OCI-LY7 (cell line): ENCODE results near the gene VEZF1. TPM values are rescaled to one million over a fixed set of nuclear protein-coding genes. Genes with fewer than 3 reads are reported as not detected.

Source experiments
- BruUV-seq: library from RNA; stranded (reverse); fragments of 400-500 nt; replicated peaks from 2 replicates; lab custom pipeline; 2021; lab: Mats Ljungman, UMichigan
- CTCF ChIA-PET: fragments of 300-600 bp; sonication (Branson Sonifier 250); formaldehyde crosslinking; loops from one replicate; lab custom pipeline; 2022; ENCODE audit warnings: antibody characterized with exemption; ENCODE audit not compliant: unreplicated experiment; lab: Charles Lee
- POLR2A ChIA-PET: fragments of 300-600 bp; sonication (Branson Sonifier 250); formaldehyde crosslinking; loops from one replicate; lab custom pipeline; 2022; ENCODE audit warnings: antibody characterized with exemption; lab: Charles Lee
- DNase-seq: peaks from one replicate; pipeline ENCODE4 v3.0.0-alpha.2; 2015; ENCODE audit warnings: low spot score
- H2AFZ ChIP-seq: fragments of 200-600 bp; sonication (generic), shearing (Covaris generic); 2 replicates; pipeline ENCODE4 v1.6.1; 2014; ENCODE audit warnings: mild to moderate bottlenecking, antibody characterized with exemption, low read length, moderate library complexity
- H3K27ac ChIP-seq: fragments of 200-600 bp; sonication (generic); 2 replicates; pipeline ENCODE4 v1.5.1; 2014; ENCODE audit warnings: mixed run types, low read depth, mild to moderate bottlenecking, moderate library complexity, low read length, inconsistent platforms; ENCODE audit not compliant: poor library complexity, severe bottlenecking
- H3K36me3 ChIP-seq: fragments of 200-600 bp; sonication (generic); 2 replicates; pipeline ENCODE4 v1.6.1; 2014; ENCODE audit warnings: mild to moderate bottlenecking, antibody characterized with exemption, low read length, moderate library complexity, mixed read lengths; ENCODE audit not compliant: insufficient read depth
- H3K4me1 ChIP-seq: fragments of 200-600 bp; sonication (generic); 2 replicates; pipeline ENCODE4 v1.5.1; 2014; ENCODE audit warnings: mild to moderate bottlenecking, low read length; ENCODE audit not compliant: insufficient read depth, poor library complexity, severe bottlenecking
- H3K4me2 ChIP-seq: fragments of 200-600 bp; sonication (generic); 2 replicates; pipeline ENCODE4 v1.6.1; 2014; ENCODE audit warnings: mild to moderate bottlenecking, low read length
- H3K4me3 ChIP-seq: fragments of 200-600 bp; sonication (generic); 2 replicates; pipeline ENCODE4 v1.5.1; 2014; ENCODE audit warnings: mild to moderate bottlenecking, low read depth, low read length; ENCODE audit not compliant: poor library complexity, severe bottlenecking
- H3K79me2 ChIP-seq: fragments of 200-600 bp; sonication (generic); 2 replicates; pipeline ENCODE4 v1.6.1; 2016; ENCODE audit warnings: low read depth, mild to moderate bottlenecking, low read length, moderate library complexity, mixed read lengths; ENCODE audit not compliant: insufficient read depth
- H3K9me2 ChIP-seq: fragments of 200-600 bp; sonication (generic); 2 replicates; pipeline ENCODE4 v1.6.1; 2016; ENCODE audit warnings: mild to moderate bottlenecking, low read length, mixed read lengths; ENCODE audit not compliant: insufficient read depth
- H3K9me3 ChIP-seq: fragments of 200-600 bp; sonication (generic); 2 replicates; pipeline ENCODE4 v1.6.1; 2014; ENCODE audit warnings: mild to moderate bottlenecking, mixed run types, low read length, mixed read lengths
- H4K20me1 ChIP-seq: fragments of 200-600 bp; sonication (generic); 2 replicates; pipeline ENCODE4 v1.6.1; 2014; ENCODE audit warnings: mild to moderate bottlenecking, antibody characterized with exemption, low read length, moderate library complexity, mixed read lengths; ENCODE audit not compliant: insufficient read depth
- CTCF ChIP-seq: fragments of 200-600 bp; sonication (generic); conservative IDR thresholded peaks from 2 replicates; pipeline ENCODE4 v1.5.1; 2014; ENCODE audit warnings: mild to moderate bottlenecking, antibody characterized with exemption, low read length, moderate library complexity, mixed read lengths
- EZH2phosphoT487 ChIP-seq: fragments of 200-600 bp; sonication (generic); IDR thresholded peaks from 2 replicates; pipeline ENCODE4 v1.6.1; 2018; ENCODE audit warnings: low read depth, borderline replicate concordance, mild to moderate bottlenecking, mixed run types, antibody characterized with exemption, low read length, moderate library complexity, mixed read lengths
- intact Hi-C: fragments of 100-400 bp; cut with micrococcal nuclease; formaldehyde crosslinking; loops from one replicate; pipeline ENCODE4 v1.10.0; 2022; ENCODE audit not compliant: unreplicated experiment
- total RNA-seq, 2 experiments: library from RNA; depleted of rRNA in 1 of 2; stranded (reverse); fragments of >200 nt in 1 of 2; shearing (Covaris generic) in 1 of 2; gene quantifications; 2 replicates each; pipeline ENCODE4 v1.2.3, GENCODE V29; 2014 to 2022

Gene VEZF1
- total RNA-seq, 2 experiments from 2014 or later = 22.6 to 35.4 TPM

DNA sequence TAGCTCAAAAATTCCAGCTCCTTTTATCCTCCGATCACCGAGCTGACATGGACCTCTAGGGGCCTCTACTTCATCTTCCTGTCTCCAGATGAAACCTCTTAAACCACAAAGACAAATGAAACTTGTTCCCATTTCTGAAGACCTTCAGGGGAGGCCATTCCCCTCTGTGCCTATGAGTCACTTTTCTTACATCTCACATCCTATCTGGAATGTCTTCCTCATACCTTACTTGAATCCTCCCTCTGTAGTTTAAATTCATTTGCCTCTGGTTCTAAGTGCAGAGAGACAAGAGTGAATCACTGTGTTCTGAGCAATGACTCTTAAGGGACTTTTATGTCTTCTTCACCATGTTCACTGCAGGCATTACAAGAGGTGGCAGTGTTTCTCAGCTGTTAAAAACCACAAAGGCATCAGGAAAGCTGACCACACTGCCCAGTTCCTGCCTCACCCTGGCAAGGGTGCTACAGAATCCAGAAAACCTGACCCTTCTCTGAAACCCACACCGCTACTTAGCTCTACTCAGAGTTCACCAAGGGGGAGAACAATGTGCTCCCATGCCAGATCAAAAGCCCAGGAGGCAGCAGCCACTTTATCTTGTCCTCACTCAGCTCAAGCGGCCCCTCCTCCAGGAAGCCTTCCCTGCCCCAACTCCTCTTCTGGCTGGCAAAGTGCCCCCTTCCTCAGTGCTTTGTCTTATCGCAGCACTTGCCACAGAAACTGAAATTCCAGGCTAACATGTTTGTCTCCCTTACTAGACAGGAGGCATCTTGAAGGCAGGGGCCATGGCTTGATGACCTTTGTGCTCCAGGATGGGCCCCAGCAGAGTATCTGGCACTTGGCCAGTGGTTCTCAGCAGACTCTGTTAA is 39.3 kb downstream of the VEZF1 start:
- BruUV-seq = no TSS peak
- Histone ChIP-seq H3K27ac (no peak overlapping the region), H3K4me2 (no peak overlapping the region), H4K20me1 (no peaks in the 10 kb centered on the region), H3K4me1 (peaks cover 45% of the 10 kb centered on the region), H2AFZ (no peak overlapping the region), H3K79me2 (no peaks in the 10 kb centered on the region), H3K9me3 (no peaks in the 10 kb centered on the region), H3K36me3 (no peaks in the 10 kb centered on the region), H3K4me3 (no peak overlapping the region), H3K9me2 (no peaks in the 10 kb centered on the region)
- DNase-seq = no peak
- CTCF ChIA-PET = interaction anchor here (1.3 kb wide), 1 partner anchor 18 kb away, joined by 3 read pairs; no protein-coding TSS in a partner anchor
- no peak for TF ChIP-seq EZH2phosphoT487
- 0 out of 2 replicates have a peak, but pooled peaks have one; percentile 12 for TF ChIP-seq CTCF
- POLR2A ChIA-PET = interaction anchor here (0.5 to 1.7 kb wide), 4 partner anchors 9 to 81 kb away, joined by 3 to 4 read pairs (median 4); no protein-coding TSS in a partner anchor
- intact Hi-C loops = no loop called here

DNA sequence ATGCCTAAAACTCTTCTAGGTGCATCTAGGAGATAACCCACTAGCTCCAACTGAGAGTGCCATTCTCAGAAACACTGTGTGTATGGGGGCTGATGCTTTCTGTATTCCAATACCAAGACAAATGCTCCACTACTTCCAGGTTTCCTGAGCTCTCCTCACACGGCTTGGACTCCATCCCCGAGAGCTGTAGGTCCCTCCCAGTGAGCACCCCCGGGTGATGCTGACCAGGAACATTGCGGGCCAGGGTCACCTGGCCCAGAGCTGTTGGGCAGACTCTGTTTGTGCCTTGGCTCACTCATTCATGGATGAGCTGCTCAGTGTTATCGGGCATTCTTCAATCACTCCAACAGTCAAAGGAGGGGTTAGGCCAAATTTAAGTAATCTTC is 39.9 kb downstream of the VEZF1 start:
- DNase-seq = no peak
- Histone ChIP-seq H4K20me1 (no peaks in the 10 kb centered on the region), H3K27ac (no peak overlapping the region), H3K36me3 (no peaks in the 10 kb centered on the region), H3K9me3 (no peaks in the 10 kb centered on the region), H2AFZ (no peak overlapping the region), H3K79me2 (no peaks in the 10 kb centered on the region), H3K4me2 (no peak overlapping the region), H3K4me1 (peaks cover 45% of the 10 kb centered on the region), H3K9me2 (no peaks in the 10 kb centered on the region), H3K4me3 (no peak overlapping the region)
- CTCF ChIA-PET = interaction anchor here (1.3 kb wide), 1 partner anchor 19 kb away, joined by 3 read pairs; no protein-coding TSS in a partner anchor
- BruUV-seq = no TSS peak
- TF ChIP-seq CTCF (no peak), EZH2phosphoT487 (no peak)
- POLR2A ChIA-PET = interaction anchor here (0.5 to 1.7 kb wide), 4 partner anchors 9 to 80 kb away, joined by 3 to 4 read pairs (median 4); no protein-coding TSS in a partner anchor
- intact Hi-C loops = no loop called here
